T-helper 1 cell (primary cell): ENCODE data around the gene PF4V1.

ENCODE experiments used
- DNase-seq, 5 donors: peaks; one replicate each; pipeline ENCODE4 v3.0.0-alpha.2; 2012 to 2020
- total RNA-seq, 4 donors: gene quantifications; one replicate each; lab custom pipeline; 2026; lab: John Stamatoyannopoulos, UW

PF4V1 gene
- 0 reads per million in 4 donors for total RNA-seq

DNA sequence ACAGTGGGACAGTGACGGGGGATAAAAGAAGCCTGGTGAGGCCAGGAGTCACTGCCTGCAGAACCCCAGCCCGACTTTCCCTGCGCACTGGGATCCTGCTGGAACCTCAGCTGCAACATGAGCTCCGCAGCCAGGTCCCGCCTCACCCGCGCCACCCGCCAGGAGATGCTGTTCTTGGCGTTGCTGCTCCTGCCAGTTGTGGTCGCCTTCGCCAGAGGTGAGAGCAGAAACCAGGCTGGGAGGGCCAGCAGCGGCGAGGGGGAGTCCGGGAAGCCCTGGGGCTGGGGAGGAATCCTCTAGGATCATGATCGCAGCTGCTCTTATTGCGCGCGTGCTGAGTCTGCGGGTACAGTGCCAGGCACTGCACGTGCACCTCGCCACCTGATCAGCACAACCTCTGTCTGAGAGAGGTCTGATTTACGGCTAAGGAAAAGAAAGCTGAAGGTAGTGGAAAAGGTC is at the start of gene PF4V1:
Gene PF4V1 (plus strand): TSS at position 51 of the 459 bp plus-strand sequence. CDS start 67 bp downstream, at position 118.
- DNase-seq: no peak

- no peak for DNase-seq
Measured at GRCh38 chr4:73810191-73810590, 42.9 kb upstream of the PF4V1 start.

- DNase-seq: no peak
Measured at GRCh38 chr4:73811841-73812240, 41.3 kb upstream of the PF4V1 start.

GRCh38 chr4:73814679-73815078 is 38.4 kb upstream of the PF4V1 start:
- no peak for DNase-seq

GRCh38 chr4:73815145-73815544 is 38.0 kb upstream of the PF4V1 start:
- peak in 1 of 5 donors; percentile 46 for DNase-seq

- DNase-seq: no peak
Measured at GRCh38 chr4:73816814-73817213, 36.3 kb upstream of the PF4V1 start.

DNA sequence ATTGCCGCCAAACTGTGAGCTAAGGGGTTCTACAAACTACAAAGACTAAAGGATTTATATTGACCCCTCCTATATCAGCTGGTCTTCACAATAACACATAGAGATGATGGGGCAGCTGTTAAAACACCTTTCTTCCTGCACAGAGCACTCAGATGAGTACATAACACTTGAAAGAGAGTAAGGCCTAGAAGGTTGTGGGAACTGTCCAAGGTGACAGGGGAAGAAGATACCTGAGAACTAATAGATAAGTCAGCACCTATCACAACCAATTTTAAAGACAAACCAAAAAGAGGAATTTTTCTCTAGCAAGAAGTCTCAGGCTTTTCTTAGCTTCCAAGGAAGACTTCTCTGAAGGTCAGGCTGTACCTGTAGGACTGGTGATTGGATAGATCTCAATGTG is 35.8 kb upstream of the PF4V1 start:
- no peak for DNase-seq

- DNase-seq: no peak
Measured at GRCh38 chr4:73821325-73821724, 31.8 kb upstream of the PF4V1 start.

GRCh38 chr4:73822389-73822788 is 30.7 kb upstream of the PF4V1 start:
- DNase-seq: no peak

DNA sequence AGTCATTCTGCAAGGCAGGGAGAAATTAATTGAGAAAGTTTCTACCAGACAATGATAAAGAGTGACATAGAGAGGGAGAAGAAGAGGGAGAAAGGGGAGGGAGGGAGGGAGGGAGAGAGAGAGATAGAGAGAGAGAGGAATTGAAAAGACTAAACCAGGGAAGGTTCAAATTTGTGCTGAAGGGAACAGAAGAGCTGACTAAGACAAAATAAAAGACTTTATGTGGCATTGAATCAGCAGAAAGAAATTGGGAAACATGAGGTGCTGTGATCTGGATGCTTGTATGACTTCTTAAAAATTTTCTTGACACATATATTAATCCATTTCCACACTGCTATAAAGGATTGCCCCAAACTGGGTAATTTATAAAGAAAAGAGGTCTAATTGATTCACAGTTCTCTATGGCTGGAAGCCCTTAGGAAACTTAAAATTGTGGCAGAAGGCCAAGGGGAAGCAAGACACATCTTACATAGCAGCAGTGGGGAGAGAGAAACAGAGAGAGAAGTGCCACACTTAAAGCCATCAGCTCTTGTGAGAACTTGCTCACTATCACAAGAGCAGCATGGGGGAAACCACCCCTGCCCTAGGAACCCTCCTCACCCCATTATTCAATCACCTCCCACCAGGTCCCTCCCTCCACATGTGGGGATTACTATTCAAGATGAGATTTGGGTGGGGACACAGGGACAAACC is 30.1 kb upstream of the PF4V1 start:
- no peak for DNase-seq

DNA sequence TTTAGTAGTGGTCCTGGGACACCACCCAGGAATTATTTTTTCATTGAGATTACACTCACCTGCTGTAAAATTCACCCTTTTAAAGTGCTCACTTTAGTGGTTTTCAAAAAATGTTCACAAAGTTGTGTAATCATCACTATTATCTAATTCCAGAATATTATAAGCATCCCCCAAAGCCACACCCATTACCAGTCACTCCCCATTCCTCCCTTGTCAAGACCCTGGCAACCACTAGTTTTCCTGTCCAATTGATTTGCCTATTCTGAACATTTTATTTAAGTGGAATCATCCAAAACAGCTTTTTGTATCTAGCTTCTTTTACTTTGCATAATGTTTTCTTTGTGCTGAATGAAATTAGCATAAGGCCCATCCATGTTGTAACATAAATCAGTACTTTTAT is 29.3 kb upstream of the PF4V1 start:
- DNase-seq: no peak

DNA sequence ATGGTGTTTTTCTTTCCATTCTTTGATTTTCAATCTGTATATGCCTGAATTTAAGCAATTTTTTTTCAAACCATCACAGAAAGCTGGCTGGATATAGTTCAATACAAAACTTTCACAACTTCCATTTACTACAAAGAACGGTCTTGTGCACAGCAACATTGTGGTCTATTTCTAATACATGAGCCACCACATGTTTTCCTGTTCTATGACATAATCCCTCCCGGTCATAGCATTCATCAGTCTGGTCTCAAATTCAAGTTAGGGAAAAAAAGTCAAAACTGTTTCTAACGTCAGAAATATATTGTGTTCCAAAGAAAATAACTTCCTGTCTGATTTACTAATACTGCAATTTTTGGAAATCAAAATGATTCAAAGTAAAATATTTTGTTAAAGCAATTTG is 24.1 kb upstream of the PF4V1 start:
- no peak for DNase-seq

GRCh38 chr4:73831569-73831968 is 21.5 kb upstream of the PF4V1 start:
- no peak for DNase-seq

- no peak for DNase-seq
Measured at GRCh38 chr4:73832651-73833237, 20.4 kb upstream of the PF4V1 start.

GRCh38 chr4:73836373-73837279 is 16.5 kb upstream of the PF4V1 start, which contains the start of gene CXCL6:
TSS of gene CXCL6 (plus strand) at chr4:73836678. CDS start at chr4:73836751, 73 bp downstream.
- no peak for DNase-seq

GRCh38 chr4:73839071-73839470 is 14.0 kb upstream of the PF4V1 start:
- no peak for DNase-seq

- no peak for DNase-seq
Measured at GRCh38 chr4:73839715-73840114, 13.4 kb upstream of the PF4V1 start.

DNA sequence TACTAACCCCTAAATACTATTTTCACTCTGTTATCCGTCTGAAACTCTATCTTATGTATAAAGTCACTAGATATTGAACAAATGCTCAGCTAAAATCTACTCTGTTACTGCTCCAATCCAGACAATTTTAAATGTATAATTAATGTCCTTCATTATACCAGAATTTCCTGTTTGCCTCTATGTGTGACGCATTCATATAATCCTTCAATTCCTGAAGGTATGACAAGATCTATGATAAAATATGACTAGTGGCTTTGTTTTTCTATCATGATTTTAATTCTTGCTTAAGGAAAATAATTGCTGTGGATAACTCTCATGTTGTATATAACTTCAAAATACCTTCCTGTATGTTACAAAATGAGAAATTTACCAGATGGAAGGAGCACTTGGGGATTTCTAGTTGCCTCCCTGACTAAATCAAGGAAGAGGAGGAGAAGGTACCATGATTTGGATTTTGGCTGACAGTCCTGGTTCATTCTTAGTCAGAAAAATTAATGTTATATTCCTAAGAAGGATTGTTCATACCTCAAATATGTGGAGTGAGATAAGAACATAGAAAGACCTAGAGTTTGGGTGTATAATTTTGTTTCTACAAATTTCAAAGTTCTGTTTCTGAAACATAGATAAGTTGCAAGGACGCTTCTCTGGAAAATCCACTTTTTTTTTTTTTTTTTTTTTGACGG is 11.7 kb upstream of the PF4V1 start:
- DNase-seq: no peak

- DNase-seq: no peak
Measured at GRCh38 chr4:73842696-73843095, 10.4 kb upstream of the PF4V1 start.

GRCh38 chr4:73843369-73843768 is 9.7 kb upstream of the PF4V1 start:
- DNase-seq: no peak

DNA sequence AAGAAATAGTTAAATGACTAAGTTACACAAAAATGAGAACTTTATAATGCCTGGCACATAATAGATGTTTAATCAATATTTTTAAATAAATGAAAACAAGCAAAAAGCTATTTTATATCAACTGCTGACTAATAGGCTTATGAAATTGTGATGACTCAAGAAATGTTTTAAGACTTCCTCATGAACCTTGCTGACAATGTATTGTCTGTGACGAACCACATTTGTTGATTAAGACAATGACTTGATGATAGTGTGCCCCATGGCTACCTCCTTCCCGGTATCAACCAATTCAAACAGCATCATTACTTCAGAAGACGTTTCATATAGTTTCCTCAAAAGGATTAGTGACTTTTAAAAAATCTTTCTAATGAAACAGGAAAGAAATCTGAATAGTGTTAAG is 8.8 kb upstream of the PF4V1 start:
- DNase-seq: no peak

DNA sequence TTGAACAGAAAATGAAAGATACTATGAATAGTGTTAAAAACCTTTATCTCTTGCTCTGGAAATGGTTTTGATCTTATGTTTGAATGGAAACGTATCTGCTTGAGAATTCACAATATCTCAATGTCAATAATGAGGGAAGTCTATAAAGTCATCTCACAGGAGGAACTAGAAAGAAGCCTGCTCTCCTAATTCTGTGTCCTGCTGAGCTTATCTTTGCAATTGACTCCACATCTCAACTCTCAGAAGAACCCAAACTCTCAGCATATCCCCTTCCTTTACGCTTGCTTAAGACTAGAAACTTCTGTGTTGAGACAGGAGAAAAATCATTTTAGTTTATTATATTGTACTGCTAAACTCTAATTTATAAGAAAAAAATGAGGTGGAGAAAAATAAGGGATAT is 8.3 kb upstream of the PF4V1 start:
- no peak for DNase-seq
